Measurements from ENCODE around the gene ETFA. TPM values are rescaled to one million over a fixed set of nuclear protein-coding genes. Genes with fewer than 3 reads are reported as not detected.
A peak's percentile ranks its signal among the peaks of the same experiment; 100 is the strongest.

The ETFA gene
- total and polyA plus RNA-seq, 10 of the 15 experiments (the other 5 are each of a cell fraction or from before 2014, with no cell fraction given): 114 to 331 (median 152) TPM

- CTCF ChIA-PET: no interaction called here
- Histone ChIP-seq H3K4me1 (ENCODE audit: control insufficient read depth, insufficient read depth, low read length) (no peaks in the 10 kb centered on the region), H3K79me2 (ENCODE audit: control insufficient read depth, insufficient read depth, low read length) (no peaks in the 10 kb centered on the region), H3K4me3 (no peak overlapping the region), H3K9ac (ENCODE audit: control insufficient read depth, insufficient read depth, low read length) (no peak overlapping the region), H3K36me3 (ENCODE audit: control insufficient read depth in 2 of 2, insufficient read depth in 2 of 2, low read length in 1 of 2) (peaks cover 0 to 3% of the 10 kb centered on the region in 2 experiments; a peak in 1 of 4 replicates), H3K27me3 (replicated peaks in 1 of 2; ENCODE audit: control insufficient read depth in 2 of 2, insufficient read depth in 2 of 2, low read length in 1 of 2) (no peaks in the 10 kb centered on the region), H3K4me2 (ENCODE audit: control insufficient read depth, insufficient read depth) (no peak overlapping the region), H3K27ac (ENCODE audit: control insufficient read depth, insufficient read depth) (no peak overlapping the region), H3K9me3 (replicated peaks; ENCODE audit: control insufficient read depth, insufficient read depth, low read length) (no peaks in the 10 kb centered on the region), H2AFZ (ENCODE audit: control insufficient read depth, low read depth, low read length) (no peak overlapping the region), H4K20me1 (ENCODE audit: control insufficient read depth, insufficient read depth) (no peaks in the 10 kb centered on the region)
- FAIRE-seq: peak; percentile 41
- RAD21 ChIA-PET (ENCODE audit: unreplicated experiment): no interaction called here
- SMC1A ChIA-PET (ENCODE audit: uncharacterized antibody, unreplicated experiment): no interaction called here
- in situ Hi-C loops (cut with MboI): no loop called here
- no peak for ATAC-seq
- no peak for DNase-seq (ENCODE audit: low read depth, low spot score)
- BruUV-seq (replicated peaks): no TSS peak
- intact Hi-C loops (cut with micrococcal nuclease; ENCODE audit: unreplicated experiment): no loop called here
- POLR2A ChIA-PET: no interaction called here
- 64% methylated on average over 2 of the region's 2 CpGs for WGBS (ENCODE audit: insufficient coverage, insufficient replicate concordance, low lambda C conversion rate, missing lambda C conversion rate)
- TF ChIP-seq BMI1 (IDR thresholded peaks at IDR 0.05; ENCODE audit: borderline replicate concordance): no peak
- TF ChIP-seq RUNX3 (IDR thresholded peaks at IDR 0.05; ENCODE audit: low read length): no peak
- TF ChIP-seq MTA2 (IDR thresholded peaks at IDR 0.05; ENCODE audit: low read depth): no peak
- TF ChIP-seq SPI1 (IDR thresholded peaks at IDR 0.05; ENCODE audit: borderline replicate concordance, insufficient read depth, low read depth, low read length): no peak
- no peak for TF ChIP-seq CEBPZ (IDR thresholded peaks at IDR 0.05; ENCODE audit: low read depth, low read length)
- no peak for TF ChIP-seq MLLT1 (IDR thresholded peaks at IDR 0.05)
- no peak for TF ChIP-seq STAT1 (conservative IDR thresholded peaks at IDR 0.05)
- no peak for TF ChIP-seq CHD2 (IDR thresholded peaks at IDR 0.05; ENCODE audit: borderline replicate concordance, low read depth, low read length)
- TF ChIP-seq FOS (IDR thresholded peaks at IDR 0.05; ENCODE audit: borderline replicate concordance, extremely low read depth, insufficient read length): no peak
- TF ChIP-seq ATF2 (IDR thresholded peaks at IDR 0.05; ENCODE audit: low read length): no peak
- TF ChIP-seq POLR2AphosphoS2 (IDR thresholded peaks at IDR 0.05; ENCODE audit: low read depth, low read length): no peak
- TF ChIP-seq ZNF687 (IDR thresholded peaks at IDR 0.05): no peak
Observed at GRCh38 chr15:76252249-76252648, 59.0 kb downstream of the ETFA start.

All from GM12878 (cell line).